ENCODE results near the gene PDXDC1.

DNA sequence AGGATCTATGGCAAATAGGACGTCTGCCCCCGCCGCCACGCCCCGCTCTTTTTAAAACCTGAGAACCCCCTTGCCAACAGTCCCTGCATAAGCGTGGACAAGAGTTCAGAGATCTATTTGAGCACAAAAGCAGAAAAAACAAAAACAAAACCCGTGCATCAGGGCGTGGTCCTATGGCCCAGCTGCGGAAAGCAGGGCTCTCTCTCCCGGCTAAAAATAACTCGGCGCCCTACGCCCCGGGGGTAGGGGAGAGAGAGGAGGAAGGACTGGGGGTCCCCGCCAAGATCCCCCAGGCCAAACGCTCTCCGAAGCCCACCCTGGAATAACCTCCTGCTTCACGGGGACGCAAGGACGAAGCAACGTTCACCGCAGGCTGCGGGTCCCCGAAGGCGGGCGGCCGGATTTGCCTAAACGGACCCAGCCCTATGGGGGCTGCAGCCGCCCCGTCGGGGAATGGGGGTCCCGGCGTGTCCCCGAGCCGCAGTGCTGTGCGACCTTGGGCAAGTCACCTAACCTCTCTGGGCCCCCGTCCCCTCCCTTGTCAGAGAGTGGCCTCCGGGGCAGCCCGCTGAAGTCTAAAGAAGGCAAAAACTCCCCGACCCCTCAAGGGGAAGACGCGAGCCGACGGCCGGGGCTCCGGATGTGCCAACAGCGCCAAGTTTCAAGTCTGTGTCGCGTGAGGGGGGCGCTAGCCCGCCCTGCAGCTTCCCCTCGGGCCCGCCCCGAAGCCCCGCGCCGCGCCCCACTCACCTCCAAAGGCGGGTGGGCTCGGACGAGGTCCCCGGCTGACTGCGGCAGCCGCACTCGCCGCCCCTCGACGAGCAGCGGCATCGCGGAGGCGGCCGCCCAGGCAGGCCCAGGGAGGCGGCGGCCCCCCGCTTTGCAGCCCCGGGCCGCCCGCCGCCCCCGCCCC, 80.6 kb downstream of the PDXDC1 start:
- TF ChIP-seq, protein P1, sequence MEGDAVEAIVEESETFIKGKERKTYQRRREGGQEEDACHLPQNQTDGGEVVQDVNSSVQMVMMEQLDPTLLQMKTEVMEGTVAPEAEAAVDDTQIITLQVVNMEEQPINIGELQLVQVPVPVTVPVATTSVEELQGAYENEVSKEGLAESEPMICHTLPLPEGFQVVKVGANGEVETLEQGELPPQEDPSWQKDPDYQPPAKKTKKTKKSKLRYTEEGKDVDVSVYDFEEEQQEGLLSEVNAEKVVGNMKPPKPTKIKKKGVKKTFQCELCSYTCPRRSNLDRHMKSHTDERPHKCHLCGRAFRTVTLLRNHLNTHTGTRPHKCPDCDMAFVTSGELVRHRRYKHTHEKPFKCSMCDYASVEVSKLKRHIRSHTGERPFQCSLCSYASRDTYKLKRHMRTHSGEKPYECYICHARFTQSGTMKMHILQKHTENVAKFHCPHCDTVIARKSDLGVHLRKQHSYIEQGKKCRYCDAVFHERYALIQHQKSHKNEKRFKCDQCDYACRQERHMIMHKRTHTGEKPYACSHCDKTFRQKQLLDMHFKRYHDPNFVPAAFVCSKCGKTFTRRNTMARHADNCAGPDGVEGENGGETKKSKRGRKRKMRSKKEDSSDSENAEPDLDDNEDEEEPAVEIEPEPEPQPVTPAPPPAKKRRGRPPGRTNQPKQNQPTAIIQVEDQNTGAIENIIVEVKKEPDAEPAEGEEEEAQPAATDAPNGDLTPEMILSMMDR (IDR thresholded peaks at IDR 0.05; ENCODE audit: insufficient read depth, low read length, poor library complexity, severe bottlenecking), result peak; percentile 25
- TF ChIP-seq EZH2phosphoT487 (conservative IDR thresholded peaks at IDR 0.05; ENCODE audit: low read length), result no peak
